Chondrocyte (in vitro differentiated cells): Measurements from ENCODE around the gene ABLIM1. TPM values are rescaled to one million over a fixed set of nuclear protein-coding genes. Genes with fewer than 3 reads are reported as not detected.

Experiments
- DNase-seq: peaks from one replicate; pipeline ENCODE4 v3.0.0; 2021; ENCODE audit warnings: mixed read lengths, low spot score
- H3K27ac Mint-ChIP-seq: one replicate; pipeline ENCODE4 v1.8.0; 2021; ENCODE audit warnings: mild to moderate bottlenecking, moderate library complexity, mixed read lengths; ENCODE audit not compliant: unreplicated experiment
- H3K27me3 Mint-ChIP-seq: 2 replicates; pipeline ENCODE4 v1.8.0; 2021; ENCODE audit warnings: low read depth, mixed read lengths
- H3K36me3 Mint-ChIP-seq: 2 replicates; pipeline ENCODE4 v1.8.0; 2021; ENCODE audit warnings: low read depth, mixed read lengths
- H3K4me1 Mint-ChIP-seq: 2 replicates; pipeline ENCODE4 v1.8.0; 2021; ENCODE audit warnings: low read depth, mild to moderate bottlenecking, mixed read lengths
- H3K4me3 Mint-ChIP-seq: one replicate; pipeline ENCODE4 v1.8.0; 2021; ENCODE audit warnings: mild to moderate bottlenecking, moderate library complexity, mixed read lengths; ENCODE audit not compliant: unreplicated experiment
- H3K9me3 Mint-ChIP-seq: 2 replicates; pipeline ENCODE4 v1.8.0; 2021; ENCODE audit warnings: low read depth, mixed read lengths
- CTCF ChIP-seq: fragments of 200-600 bp; sonication (generic); IDR thresholded peaks from 2 replicates; pipeline ENCODE4 v1.5.0; 2021; ENCODE audit warnings: antibody characterized with exemption, mild to moderate bottlenecking, moderate library complexity
- total RNA-seq: library from RNA; stranded (reverse); gene quantifications from 3 replicates; pipeline ENCODE4 v1.2.1, GENCODE V29; 2021

ABLIM1 gene
- total RNA-seq, 1 donor from 2014 or later, result 15.7 TPM

- TF ChIP-seq CTCF, result peak; percentile 72
- H3K9me3 Mint-ChIP-seq, result peaks cover 4% of the 10 kb centered on the region
- H3K4me3 Mint-ChIP-seq, result peak overlapping the region; percentile 79
- H3K27ac Mint-ChIP-seq, result peak overlapping the region; percentile 55
- peaks cover 3% of the 10 kb centered on the region for H3K27me3 Mint-ChIP-seq
- DNase-seq, result no peak
- H3K36me3 Mint-ChIP-seq, result no peaks in the 10 kb centered on the region
- H3K4me1 Mint-ChIP-seq, result peaks cover 47% of the 10 kb centered on the region
Observed at GRCh38 chr10:114403541-114404161, 254.4 kb downstream of the ABLIM1 start.

- TF ChIP-seq CTCF, result no peak
- peak overlapping the region; percentile 79 for H3K4me3 Mint-ChIP-seq
Observed at GRCh38 chr10:114402871-114403540, 255.1 kb downstream of the ABLIM1 start.

GRCh38 chr10:114402233-114402632, 255.8 kb downstream of the ABLIM1 start:
- Mint-ChIP-seq H3K27me3 (peaks cover 3% of the 10 kb centered on the region), H3K36me3 (no peaks in the 10 kb centered on the region), H3K4me3 (no peak overlapping the region), H3K4me1 (peaks cover 59% of the 10 kb centered on the region), H3K27ac (no peak overlapping the region), H3K9me3 (peaks cover 4% of the 10 kb centered on the region)
- no peak for TF ChIP-seq CTCF
- DNase-seq, result no peak

More at GRCh38 chr10:114402871-114403540, 255.1 kb downstream of the ABLIM1 start:
- no peak for DNase-seq
- H3K27me3 Mint-ChIP-seq, result peaks cover 3% of the 10 kb centered on the region
- peaks cover 4% of the 10 kb centered on the region for H3K9me3 Mint-ChIP-seq
- H3K36me3 Mint-ChIP-seq, result no peaks in the 10 kb centered on the region
- peaks cover 52% of the 10 kb centered on the region for H3K4me1 Mint-ChIP-seq
- H3K27ac Mint-ChIP-seq, result peak overlapping the region; percentile 55

GRCh38 chr10:114401195-114401791, 256.8 kb downstream of the ABLIM1 start:
- Mint-ChIP-seq H3K9me3 (peaks cover 2% of the 10 kb centered on the region), H3K4me3 (no peak overlapping the region), H3K27ac (no peak overlapping the region), H3K36me3 (no peaks in the 10 kb centered on the region), H3K4me1 (peaks cover 65% of the 10 kb centered on the region), H3K27me3 (peaks cover 3% of the 10 kb centered on the region)
- no peak for DNase-seq
- no peak for TF ChIP-seq CTCF

- H3K36me3 Mint-ChIP-seq, result no peaks in the 10 kb centered on the region
- TF ChIP-seq CTCF, result no peak
- H3K27me3 Mint-ChIP-seq, result peaks cover 3% of the 10 kb centered on the region
- no peak for DNase-seq
- peak overlapping the region; percentile 34 for H3K27ac Mint-ChIP-seq
- H3K4me1 Mint-ChIP-seq, result peaks cover 63% of the 10 kb centered on the region
- no peak overlapping the region for H3K4me3 Mint-ChIP-seq
- no peaks in the 10 kb centered on the region for H3K9me3 Mint-ChIP-seq
Observed at GRCh38 chr10:114400091-114400490, 258.0 kb downstream of the ABLIM1 start.
